Superior temporal gyrus (tissue), 1 donor: ENCODE data around the gene SPNS3.

Source experiments
- DNase-seq: peaks from one replicate; pipeline ENCODE4 v3.0.0-alpha.2; 2016; ENCODE audit errors: extremely low spot score

Gene SPNS3

GRCh38 chr17:4427505-4427904 lies 6.2 kb upstream of the SPNS3 start:
- no peak for DNase-seq

GRCh38 chr17:4436381-4436780 lies 2.6 kb downstream of the SPNS3 start:
- DNase-seq = no peak

- no peak for DNase-seq
These were observed 3.1 kb downstream of the SPNS3 start for GRCh38 chr17:4436846-4437245.

- no peak for DNase-seq
These were observed 4.6 kb downstream of the SPNS3 start for GRCh38 chr17:4438162-4438944.

- no peak for DNase-seq
These were observed 6.3 kb downstream of the SPNS3 start for GRCh38 chr17:4440021-4440420.

GRCh38 chr17:4440690-4441686 lies 7.2 kb downstream of the SPNS3 start:
- DNase-seq = no peak

- no peak for DNase-seq
These were observed 8.8 kb downstream of the SPNS3 start for GRCh38 chr17:4442582-4442981.

- no peak for DNase-seq
These were observed 9.7 kb downstream of the SPNS3 start for GRCh38 chr17:4443476-4443875.

GRCh38 chr17:4444782-4445473 lies 11.2 kb downstream of the SPNS3 start:
- no peak for DNase-seq

GRCh38 chr17:4445731-4446130 lies 12.0 kb downstream of the SPNS3 start:
- DNase-seq = no peak

- no peak for DNase-seq
These were observed 12.8 kb downstream of the SPNS3 start for GRCh38 chr17:4446326-4447071.

GRCh38 chr17:4448197-4448980 lies 14.6 kb downstream of the SPNS3 start:
- DNase-seq = no peak

GRCh38 chr17:4449736-4450135 lies 16.0 kb downstream of the SPNS3 start:
- DNase-seq = no peak

GRCh38 chr17:4450710-4451316 lies 17.1 kb downstream of the SPNS3 start:
- DNase-seq = no peak

GRCh38 chr17:4453812-4454591 lies 20.3 kb downstream of the SPNS3 start:
- no peak for DNase-seq

- DNase-seq = no peak
These were observed 26.9 kb downstream of the SPNS3 start for GRCh38 chr17:4460661-4461060.

GRCh38 chr17:4463818-4464476 lies 30.2 kb downstream of the SPNS3 start:
- peak; percentile 55 for DNase-seq

- no peak for DNase-seq
These were observed 32.0 kb downstream of the SPNS3 start for GRCh38 chr17:4465786-4466185.

- no peak for DNase-seq
These were observed 33.5 kb downstream of the SPNS3 start for GRCh38 chr17:4467287-4467686.
